HepG2 (cell line): ENCODE results near the gene JPH2. TPM values are rescaled to one million over a fixed set of nuclear protein-coding genes. Genes with fewer than 3 reads are reported as not detected.
A peak's percentile ranks its signal among the peaks of the same experiment; 100 is the strongest.

Source experiments
- MXD3 ChIP-seq: IDR thresholded peaks from 2 replicates; pipeline ENCODE4 v1.6.1; 2016; ENCODE audit warnings: mild to moderate bottlenecking, missing biosample characterization, missing genetic modification reagents
- NONO ChIP-seq, 2 experiments: fragments of 450-650 bp in 1 of 2; sonication (generic) in 1 of 2; formaldehyde crosslinking in 1 of 2; IDR thresholded peaks in 1 of 2; conservative IDR thresholded peaks in 1 of 2; 2 replicates each; pipeline versions ENCODE4 v1.6.1 to v1.8.0; 2017 to 2022; ENCODE audit warnings: mild to moderate bottlenecking in 1 of 2, missing genetic modification reagents in 1 of 2, moderate library complexity in 1 of 2
- SRSF1 ChIP-seq: fragments of 200-400 bp; formaldehyde crosslinking; optimal IDR thresholded peaks from 2 replicates; pipeline ENCODE3; 2017; ENCODE audit warnings: mild to moderate bottlenecking, low read depth, low read length, moderate library complexity
- ZBTB10 ChIP-seq: sonication (generic); formaldehyde crosslinking; IDR thresholded peaks from 2 replicates; pipeline ENCODE4 v1.4.0; 2020; ENCODE audit warnings: missing genetic modification reagents, borderline replicate concordance
- ZNF34 ChIP-seq: sonication (generic); formaldehyde crosslinking; IDR thresholded peaks from 2 replicates; pipeline ENCODE4 v1.4.0; 2020; ENCODE audit warnings: mild to moderate bottlenecking, missing genetic modification reagents, borderline replicate concordance
- ZNF788 ChIP-seq: sonication (generic); formaldehyde crosslinking; IDR thresholded peaks from 2 replicates; pipeline ENCODE4 v1.5.0; 2020; ENCODE audit warnings: mild to moderate bottlenecking, missing genetic modification reagents, borderline replicate concordance
- ZNF891 ChIP-seq: sonication (generic); formaldehyde crosslinking; IDR thresholded peaks from 2 replicates; pipeline ENCODE4 v1.5.0; 2020; ENCODE audit warnings: mild to moderate bottlenecking, missing genetic modification reagents
- polyA plus RNA-seq, 8 experiments: library from polyadenylated mRNA; depleted of rRNA in 3 of 8; stranded (reverse) in 7 of 8; unstranded in 1 of 8; fragments of >200 nt; fragmentation: Illumina TruSeq in 4 of 8; extraction: Trizol in 4 of 8; gene quantifications; 2 replicates each; pipeline versions ENCODE4 v1.2.1 to v1.2.3, GENCODE V29; 2011 to 2016; ENCODE audit warnings: low read depth in 4 of 8, missing spikeins in 1 of 8, mixed read lengths in 1 of 8; ENCODE audit not compliant: insufficient read depth in 1 of 8
- total RNA-seq, 5 experiments: library from RNA; depleted of rRNA; stranded (reverse); fragments of >200 nt; fragmentation: Illumina TruSeq; extraction: Trizol; gene quantifications; 2 replicates each; pipeline ENCODE4 v1.2.3, GENCODE V29; 2016; ENCODE audit warnings: low read depth in 1 of 5
- TF ChIP-seq, protein P1 (sequence below): sonication (generic); formaldehyde crosslinking; IDR thresholded peaks from 2 replicates; pipeline ENCODE4 v1.8.1; 2022; ENCODE audit warnings: mild to moderate bottlenecking, missing genetic modification reagents

Gene JPH2
- total and polyA plus RNA-seq, 2 of the 13 experiments (the other 11 are each of a cell fraction or from before 2014, with no cell fraction given), result 0.42 TPM; not detected in 1

DNA sequence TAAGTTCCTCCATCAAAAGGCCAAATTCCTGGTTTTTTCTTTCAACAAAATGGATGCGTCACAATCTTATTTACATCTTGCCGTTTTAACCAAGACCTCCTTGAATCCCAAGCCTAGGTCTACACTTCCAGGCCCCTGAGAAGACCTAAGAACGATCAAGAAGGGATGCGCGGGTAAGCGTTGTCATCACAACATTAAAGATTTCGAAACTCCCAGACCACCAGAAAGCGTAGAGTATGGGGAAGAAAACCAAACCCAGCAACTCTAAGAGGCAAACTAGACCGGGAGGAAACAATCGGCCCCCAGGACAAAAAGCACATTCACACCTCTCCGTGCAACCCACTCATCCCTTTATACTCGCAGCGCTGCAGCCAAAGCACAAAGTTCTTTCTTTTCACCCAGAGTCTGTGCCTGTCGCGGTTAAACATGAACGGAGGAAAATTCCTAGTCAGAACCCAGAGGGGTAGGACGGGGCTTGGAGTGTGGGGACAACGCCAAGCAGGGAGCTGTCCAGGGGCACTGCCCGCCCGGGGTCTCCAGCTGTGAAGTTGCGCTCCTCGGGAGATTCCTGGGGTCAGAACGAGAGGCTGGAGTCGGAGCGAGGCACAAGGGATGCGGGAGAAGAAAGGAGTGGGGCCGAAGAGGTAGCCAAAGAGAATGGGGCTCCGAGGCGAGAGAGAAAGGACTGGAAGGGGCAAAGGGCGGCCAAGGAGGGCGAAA, 22.9 kb upstream of the JPH2 start (continued):
- 0 out of 2 replicates have a peak, but pooled peaks have one; percentile 3 for TF ChIP-seq ZNF788 (CRISPR knock-in tag)
- no peak for TF ChIP-seq SRSF1
- no peak; the same call in 1 of the 2 replicates for TF ChIP-seq ZNF891 (CRISPR knock-in tag)
- TF ChIP-seq NONO (IDR thresholded peaks at IDR 0.05), result no peak
- TF ChIP-seq NONO (CRISPR knock-in tag; conservative IDR thresholded peaks at IDR 0.05), result no peak; the same call in 1 of the 2 replicates
- no peak for TF ChIP-seq ZNF34 (CRISPR knock-in tag)
- TF ChIP-seq MXD3 (CRISPR knock-in tag), result 0 out of 2 replicates have a peak, but pooled peaks have one; percentile 16
- TF ChIP-seq ZBTB10 (CRISPR knock-in tag), result 0 out of 2 replicates have a peak, but pooled peaks have one; percentile 47
- TF ChIP-seq, protein P1, sequence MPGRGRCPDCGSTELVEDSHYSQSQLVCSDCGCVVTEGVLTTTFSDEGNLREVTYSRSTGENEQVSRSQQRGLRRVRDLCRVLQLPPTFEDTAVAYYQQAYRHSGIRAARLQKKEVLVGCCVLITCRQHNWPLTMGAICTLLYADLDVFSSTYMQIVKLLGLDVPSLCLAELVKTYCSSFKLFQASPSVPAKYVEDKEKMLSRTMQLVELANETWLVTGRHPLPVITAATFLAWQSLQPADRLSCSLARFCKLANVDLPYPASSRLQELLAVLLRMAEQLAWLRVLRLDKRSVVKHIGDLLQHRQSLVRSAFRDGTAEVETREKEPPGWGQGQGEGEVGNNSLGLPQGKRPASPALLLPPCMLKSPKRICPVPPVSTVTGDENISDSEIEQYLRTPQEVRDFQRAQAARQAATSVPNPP (CRISPR knock-in tag), result 0 out of 2 replicates have a peak, but pooled peaks have one; percentile 3
- TF ChIP-seq, all 625 proteins: peak for 134
